Right ventricle myocardium inferior (tissue), 1 donor: ENCODE data around the gene IL36RN. TPM values are rescaled to one million over a fixed set of nuclear protein-coding genes. Genes with fewer than 3 reads are reported as not detected.

Experiments used
- total RNA-seq: library from RNA; stranded (reverse); fragmentation: NEBNext Ultra II Directional; extraction: Animal tissue kit (Norgen Biotek cat#: 25700); gene quantifications from one replicate; pipeline ENCODE4 v1.2.1, GENCODE V29; 2021
- donor health status: DM: no; HTN: yes; CAD: no; lungs with severe emphysema.

IL36RN gene
- total RNA-seq, 1 donor from 2014 or later: not detected

Other genes with a start within 250 kb of the IL36RN start
- not detected for gene IL1B, start 222.4 kb upstream of the IL36RN start, total RNA-seq
- not detected for gene IL37, start 148.0 kb upstream of the IL36RN start, total RNA-seq
- gene IL36G, start 81.2 kb upstream of the IL36RN start, total RNA-seq: not detected
- gene IL36A, start 53.7 kb upstream of the IL36RN start, total RNA-seq: not detected
- not detected for gene IL36B, start 6.3 kb upstream of the IL36RN start, total RNA-seq
- gene IL1F10, start 8.8 kb downstream of the IL36RN start, total RNA-seq: not detected
- 0.89 TPM for gene IL1RN, start 68.4 kb downstream of the IL36RN start, total RNA-seq
- 3.4 TPM for gene PSD4, start 114.8 kb downstream of the IL36RN start, total RNA-seq
- gene PAX8, start 219.7 kb downstream of the IL36RN start, total RNA-seq: 0.60 TPM